HG02623 (cell line): Measurements from ENCODE around the gene MTHFD2L.
"Not testable (repeated sequence)": the region's sequence is repeated elsewhere in the genome, so short reads cannot be mapped to it uniquely, and the experiment has no call there.

Experiments
- ATAC-seq: cut with Tn5 transposase; IDR thresholded peaks from one replicate; pipeline ENCODE4 v1.9.1; 2021; ENCODE audit warnings: moderate library complexity; ENCODE audit not compliant: unreplicated experiment

MTHFD2L gene

DNA sequence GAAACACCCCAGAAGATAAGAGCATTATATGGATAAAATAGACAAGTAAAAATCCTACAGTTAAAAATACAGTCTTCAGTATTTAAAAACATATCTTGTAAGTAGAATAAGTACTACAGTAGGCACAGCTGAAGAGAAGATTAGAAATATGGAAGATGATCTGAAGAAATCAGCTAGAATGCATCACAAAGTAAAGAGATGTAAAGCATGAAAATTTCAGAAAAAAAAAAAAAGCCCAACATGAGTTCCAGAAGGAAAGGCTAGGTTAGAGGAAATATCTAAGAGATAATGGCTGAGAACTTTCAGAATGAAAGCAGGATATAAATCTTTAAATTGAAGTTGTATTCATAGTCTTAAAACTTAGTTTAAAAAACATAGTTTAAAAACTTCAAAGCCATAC is 171.4 kb downstream of the MTHFD2L start:
- ATAC-seq, result no peak

DNA sequence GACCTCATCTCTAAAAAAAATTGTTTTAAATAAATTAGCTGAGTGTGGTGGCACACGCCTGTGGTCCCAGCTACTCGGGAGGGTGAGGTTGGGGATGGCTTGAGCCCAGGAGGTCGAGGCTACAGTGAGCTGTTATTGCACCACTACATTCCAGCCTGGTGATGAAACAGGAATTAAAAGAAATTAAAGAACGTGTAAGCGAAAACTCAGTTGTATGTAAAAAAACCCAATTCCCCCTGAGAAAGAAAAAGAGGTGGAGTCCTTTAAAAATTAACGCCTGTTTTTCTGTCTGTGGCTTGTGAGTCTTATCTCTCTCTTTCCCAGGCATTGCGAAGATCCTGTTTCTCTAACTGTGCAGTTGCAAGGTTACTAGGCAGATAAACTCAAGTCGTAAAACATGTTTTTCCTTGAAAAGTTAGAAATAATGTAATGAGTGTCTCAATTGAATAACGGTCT is 172.4 kb downstream of the MTHFD2L start:
- no peak for ATAC-seq

DNA sequence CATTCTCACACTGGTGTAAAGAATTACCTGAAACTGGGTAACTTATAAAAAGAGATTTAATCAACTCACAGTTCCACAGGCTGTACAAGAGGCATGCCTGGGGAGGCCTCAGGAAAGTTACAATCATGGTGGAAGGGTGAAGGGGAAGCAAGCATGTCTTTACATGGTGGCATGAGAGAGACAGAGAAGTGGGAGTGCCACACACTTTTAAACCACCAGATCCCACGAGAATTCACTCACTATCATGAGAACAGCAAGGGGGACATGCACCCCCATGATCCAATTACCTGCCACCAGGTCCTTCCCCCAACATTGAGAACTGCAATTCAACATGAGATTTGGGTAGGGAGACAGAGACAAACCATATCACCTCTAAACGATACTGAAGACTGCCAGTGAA is 173.3 kb downstream of the MTHFD2L start:
- no peak for ATAC-seq

DNA sequence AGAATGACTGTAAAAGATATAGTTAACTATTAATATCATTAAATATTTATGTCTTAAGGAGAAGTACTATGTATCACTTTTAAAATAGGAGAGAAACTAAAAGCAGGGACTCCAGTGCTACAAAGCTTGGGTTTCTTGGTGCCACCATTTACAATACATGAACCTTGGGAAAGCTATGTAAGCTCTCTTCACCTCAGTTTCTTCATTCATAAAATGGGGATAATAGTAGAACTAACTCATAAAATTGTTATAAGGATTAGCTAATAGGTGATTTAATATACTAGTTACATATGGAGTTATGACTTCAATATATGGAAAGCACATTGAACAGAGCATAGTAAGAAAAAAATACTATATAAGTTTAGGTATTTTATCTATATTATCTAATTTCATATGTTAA is 174.0 kb downstream of the MTHFD2L start:
- ATAC-seq, result no peak

DNA sequence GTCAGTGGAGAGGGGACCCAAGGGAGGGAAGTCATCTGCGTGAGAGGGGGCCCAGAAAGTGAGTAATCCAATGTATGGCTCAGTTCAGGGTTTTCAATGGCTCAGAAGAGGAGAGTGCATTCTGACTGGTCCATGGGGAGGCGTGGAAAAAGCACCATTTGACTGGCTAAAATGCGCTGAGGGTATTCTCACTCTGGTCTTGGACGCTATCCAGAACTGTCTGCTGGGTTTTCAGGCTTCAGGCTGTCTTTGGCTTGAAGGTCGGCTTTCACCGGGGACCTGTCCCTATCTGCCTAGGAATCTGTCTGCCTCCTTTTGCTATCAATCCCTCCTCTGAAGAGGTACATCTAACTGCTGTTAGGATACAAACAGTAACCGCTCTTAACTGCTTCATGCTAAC is 176.7 kb downstream of the MTHFD2L start:
- no peak for ATAC-seq

DNA sequence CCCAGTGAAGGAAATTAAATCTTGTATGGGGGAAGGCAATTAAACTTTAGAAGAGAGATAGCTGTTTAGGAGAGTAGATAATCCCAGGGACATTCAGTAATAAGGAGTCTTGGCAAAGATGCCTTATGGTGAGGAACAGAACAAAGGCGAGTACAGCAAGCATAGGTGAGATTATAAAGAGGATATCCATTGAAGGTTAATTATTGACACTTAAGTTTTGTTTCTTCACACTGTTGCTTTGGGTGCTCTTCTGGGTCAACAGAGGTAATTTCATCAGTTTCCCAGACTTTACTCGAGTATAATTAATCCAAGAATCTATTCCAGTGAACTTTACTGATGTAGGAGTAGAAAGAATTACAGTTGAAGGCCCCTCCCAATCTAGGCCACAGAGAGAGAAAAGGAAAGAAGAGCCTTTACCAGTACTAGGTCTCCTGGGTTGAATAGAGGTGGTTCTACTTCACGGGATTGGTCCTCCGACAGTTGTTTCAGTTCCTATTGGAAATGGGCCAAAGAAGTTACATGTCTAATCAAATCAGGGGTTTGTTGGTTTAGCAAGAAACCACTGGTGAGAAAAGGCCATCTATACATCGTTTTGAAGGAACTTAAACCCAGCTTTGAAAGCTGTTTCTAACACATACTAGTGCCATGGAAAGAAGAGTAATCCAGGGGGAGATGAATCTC is 177.6 kb downstream of the MTHFD2L start:
- no peak for ATAC-seq

DNA sequence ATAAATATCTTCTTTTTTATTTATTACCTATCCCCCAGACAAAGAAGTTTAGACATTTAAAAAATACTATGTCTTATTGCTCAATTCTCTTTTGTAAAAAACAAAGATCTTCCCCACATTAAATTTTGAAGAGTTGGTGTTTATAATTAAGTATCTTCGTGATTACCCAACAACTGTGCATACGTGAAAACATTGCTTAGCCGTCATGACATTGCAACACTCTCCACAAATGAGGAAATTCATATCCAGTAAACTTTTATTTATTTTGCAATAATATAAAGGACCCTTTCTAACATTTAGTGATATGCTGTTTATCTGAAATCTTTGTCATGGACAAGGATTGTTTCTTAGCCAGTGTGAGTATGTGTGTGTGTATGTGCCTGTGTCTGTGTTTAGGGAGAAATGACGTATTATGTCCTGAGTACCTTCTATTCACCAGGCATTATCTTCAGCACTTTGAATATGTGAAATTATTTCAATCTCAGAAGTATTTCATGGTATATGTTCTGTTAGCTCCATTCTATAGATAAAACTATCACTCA is 180.9 kb downstream of the MTHFD2L start:
- ATAC-seq, result no peak

DNA sequence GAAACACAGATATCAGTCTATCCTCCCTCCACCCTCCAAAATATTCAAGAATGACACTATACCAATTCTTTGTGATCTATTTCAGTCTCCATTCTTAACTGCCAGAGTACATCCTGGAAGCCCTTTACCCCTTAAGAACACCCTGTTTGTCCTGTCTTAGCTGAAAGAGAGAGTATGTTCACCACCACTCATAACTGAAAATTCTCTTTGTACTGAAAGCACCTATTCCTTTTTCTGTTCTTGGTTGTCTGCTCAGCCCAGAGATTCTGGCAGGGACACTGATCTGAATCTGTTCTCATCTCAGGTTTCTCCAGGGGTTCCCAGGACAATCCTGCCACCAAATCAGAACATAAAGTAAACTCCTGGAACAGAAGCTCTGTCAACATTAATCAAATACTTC is 181.6 kb downstream of the MTHFD2L start:
- no peak for ATAC-seq

DNA sequence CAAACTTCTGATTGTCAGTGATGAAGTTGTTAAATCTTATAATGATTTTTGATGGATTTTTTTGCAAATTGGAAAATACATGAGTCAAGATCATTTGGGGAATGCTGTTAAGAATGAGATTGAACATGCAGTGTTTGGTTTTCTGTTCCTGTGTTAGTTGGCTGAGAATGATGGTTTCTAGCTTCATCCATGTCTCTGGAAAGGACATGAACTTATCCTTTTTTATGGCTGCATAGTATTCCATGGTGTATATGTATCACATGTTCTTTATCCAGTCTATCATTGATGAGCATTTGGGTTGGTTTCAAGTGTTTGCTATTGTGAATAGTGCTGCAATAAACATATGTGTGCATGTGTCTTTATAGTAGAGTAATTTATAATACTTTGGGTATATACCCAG is 182.5 kb downstream of the MTHFD2L start:
- ATAC-seq, result not testable (repeated sequence)

DNA sequence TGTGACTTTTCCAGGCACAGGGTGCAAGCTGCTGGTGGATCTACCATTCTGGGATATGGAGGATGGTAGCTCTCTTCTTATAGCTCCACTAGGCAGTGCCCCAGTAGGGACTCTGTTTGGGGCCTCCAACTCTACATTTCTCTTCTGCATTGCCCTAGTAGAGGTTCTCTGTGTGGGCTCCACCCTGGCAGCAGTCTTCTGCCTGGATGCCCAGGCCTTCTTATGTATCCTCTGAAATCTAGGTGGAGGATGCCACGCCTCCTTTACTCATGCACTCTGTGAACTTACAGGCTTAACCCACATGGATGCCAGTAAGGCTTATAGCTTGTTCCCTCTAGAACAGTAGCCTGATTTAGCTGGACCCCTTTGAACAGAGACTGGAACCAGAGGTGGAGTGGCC is 186.1 kb downstream of the MTHFD2L start:
- no peak for ATAC-seq
